Nephron (organoid): Measurements from ENCODE around the gene DNAJC22.

ENCODE experiments used
- H3K27ac Mint-ChIP-seq, 3 experiments: 2 replicates each; pipeline ENCODE4 v1.8.0; 2020; ENCODE audit warnings: mixed read lengths in 3 of 3, mild to moderate bottlenecking in 2 of 3, moderate library complexity in 1 of 3
- H3K27me3 Mint-ChIP-seq: 2 replicates; pipeline ENCODE4 v1.8.0; 2021; ENCODE audit warnings: low read depth, mild to moderate bottlenecking, moderate library complexity, mixed read lengths
- H3K36me3 Mint-ChIP-seq: 2 replicates; pipeline ENCODE4 v1.8.0; 2020; ENCODE audit warnings: low read depth, mixed read lengths
- H3K4me1 Mint-ChIP-seq: 2 replicates; pipeline ENCODE4 v1.8.0; 2020; ENCODE audit warnings: mixed read lengths
- H3K4me3 Mint-ChIP-seq, 3 experiments: 2 replicates each; pipeline ENCODE4 v1.8.0; 2020; ENCODE audit warnings: mild to moderate bottlenecking in 3 of 3, mixed read lengths in 3 of 3, moderate library complexity in 2 of 3
- H3K9me3 Mint-ChIP-seq: 2 replicates; pipeline ENCODE4 v1.8.0; 2020; ENCODE audit warnings: mixed read lengths
- TF ChIP-seq, protein P1 (sequence below), 3 experiments: fragments of 200-600 bp; sonication (generic); IDR thresholded peaks; one replicate each; pipeline ENCODE4 v1.5.0; 2021; ENCODE audit warnings: antibody characterized with exemption in 3 of 3; ENCODE audit not compliant: unreplicated experiment in 3 of 3

Gene DNAJC22

DNA sequence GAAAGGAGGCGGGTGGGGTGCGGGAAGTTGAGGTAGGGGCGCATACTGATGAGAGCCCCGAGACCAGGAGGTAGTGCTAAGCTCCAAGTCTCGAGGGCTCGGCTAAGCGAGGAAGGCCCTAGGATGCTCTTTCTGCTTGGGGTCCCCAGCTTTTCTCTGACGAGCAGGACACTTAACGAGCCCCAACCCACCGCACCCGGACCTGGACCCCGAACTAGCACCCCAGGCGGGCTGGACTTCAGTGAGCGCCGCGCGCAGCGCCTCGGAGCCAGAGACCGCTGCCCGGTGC lies 5.0 kb upstream of the DNAJC22 start:
- TF ChIP-seq, protein P1, sequence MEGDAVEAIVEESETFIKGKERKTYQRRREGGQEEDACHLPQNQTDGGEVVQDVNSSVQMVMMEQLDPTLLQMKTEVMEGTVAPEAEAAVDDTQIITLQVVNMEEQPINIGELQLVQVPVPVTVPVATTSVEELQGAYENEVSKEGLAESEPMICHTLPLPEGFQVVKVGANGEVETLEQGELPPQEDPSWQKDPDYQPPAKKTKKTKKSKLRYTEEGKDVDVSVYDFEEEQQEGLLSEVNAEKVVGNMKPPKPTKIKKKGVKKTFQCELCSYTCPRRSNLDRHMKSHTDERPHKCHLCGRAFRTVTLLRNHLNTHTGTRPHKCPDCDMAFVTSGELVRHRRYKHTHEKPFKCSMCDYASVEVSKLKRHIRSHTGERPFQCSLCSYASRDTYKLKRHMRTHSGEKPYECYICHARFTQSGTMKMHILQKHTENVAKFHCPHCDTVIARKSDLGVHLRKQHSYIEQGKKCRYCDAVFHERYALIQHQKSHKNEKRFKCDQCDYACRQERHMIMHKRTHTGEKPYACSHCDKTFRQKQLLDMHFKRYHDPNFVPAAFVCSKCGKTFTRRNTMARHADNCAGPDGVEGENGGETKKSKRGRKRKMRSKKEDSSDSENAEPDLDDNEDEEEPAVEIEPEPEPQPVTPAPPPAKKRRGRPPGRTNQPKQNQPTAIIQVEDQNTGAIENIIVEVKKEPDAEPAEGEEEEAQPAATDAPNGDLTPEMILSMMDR (IDR thresholded peaks at IDR 0.05; ENCODE audit: unreplicated experiment in 3 of 3) = no peak
- H3K27ac Mint-ChIP-seq = no peak overlapping the region
- no peaks in the 10 kb centered on the region for H3K9me3 Mint-ChIP-seq
- peaks cover 67% of the 10 kb centered on the region for H3K4me1 Mint-ChIP-seq
- peak overlapping the region in 1 of 3 experiments; percentile 32 for H3K4me3 Mint-ChIP-seq
- H3K27me3 Mint-ChIP-seq = peaks cover 96% of the 10 kb centered on the region
- no peaks in the 10 kb centered on the region for H3K36me3 Mint-ChIP-seq

DNA sequence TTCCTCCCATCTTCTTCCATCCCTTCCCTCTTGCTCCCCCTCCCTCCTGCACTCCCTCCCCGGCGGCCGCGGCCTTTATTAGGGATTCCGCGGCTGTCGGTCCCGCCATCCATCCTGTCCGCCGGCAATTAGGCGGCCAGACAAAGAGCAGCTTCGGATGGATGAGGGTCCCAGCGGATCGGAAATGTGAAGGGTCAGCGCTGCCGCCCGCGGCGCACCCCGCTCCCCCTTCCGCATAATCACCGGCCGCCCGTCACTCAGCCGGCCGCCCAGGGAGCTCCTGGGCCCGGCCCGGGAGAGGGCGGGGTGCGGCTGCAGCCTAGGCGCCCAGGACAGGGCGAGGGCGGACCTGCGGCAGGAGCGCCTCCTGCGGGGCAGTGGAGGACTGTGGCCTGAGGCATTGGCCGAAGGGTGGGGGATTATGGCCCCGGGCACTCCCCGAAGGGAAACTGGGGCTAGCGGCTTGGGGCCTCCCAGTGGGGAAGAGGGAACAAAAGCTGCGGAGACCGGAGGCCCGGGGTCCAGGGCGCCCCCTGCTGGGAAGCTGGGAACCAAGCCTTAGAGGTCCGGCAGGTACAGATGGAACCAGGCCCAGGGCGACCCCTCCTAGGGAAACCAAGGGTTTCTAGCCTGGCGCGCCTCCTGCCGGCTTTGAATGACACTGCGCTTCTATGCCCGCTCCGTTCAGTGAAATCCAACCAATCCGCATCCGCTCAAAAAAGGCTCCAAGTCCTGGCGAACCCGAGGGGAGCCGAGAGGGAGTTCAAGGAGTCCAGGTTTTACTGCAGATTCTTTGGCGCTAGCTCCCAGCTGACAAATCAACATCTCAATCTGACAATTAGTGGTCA lies 4.4 kb upstream of the DNAJC22 start:
- Mint-ChIP-seq H3K4me3 (peak overlapping the region; percentile 55 to 83 (median 76)), H3K9me3 (no peaks in the 10 kb centered on the region), H3K36me3 (no peaks in the 10 kb centered on the region), H3K27me3 (peaks cover 96% of the 10 kb centered on the region), H3K4me1 (peaks cover 70% of the 10 kb centered on the region), H3K27ac (peak overlapping the region in 2 of 3 experiments; percentile 22 to 64)
- TF ChIP-seq, protein P1 (IDR thresholded peaks at IDR 0.05; ENCODE audit: unreplicated experiment in 3 of 3) = peak; percentile 97 to 99 (median 97)

DNA sequence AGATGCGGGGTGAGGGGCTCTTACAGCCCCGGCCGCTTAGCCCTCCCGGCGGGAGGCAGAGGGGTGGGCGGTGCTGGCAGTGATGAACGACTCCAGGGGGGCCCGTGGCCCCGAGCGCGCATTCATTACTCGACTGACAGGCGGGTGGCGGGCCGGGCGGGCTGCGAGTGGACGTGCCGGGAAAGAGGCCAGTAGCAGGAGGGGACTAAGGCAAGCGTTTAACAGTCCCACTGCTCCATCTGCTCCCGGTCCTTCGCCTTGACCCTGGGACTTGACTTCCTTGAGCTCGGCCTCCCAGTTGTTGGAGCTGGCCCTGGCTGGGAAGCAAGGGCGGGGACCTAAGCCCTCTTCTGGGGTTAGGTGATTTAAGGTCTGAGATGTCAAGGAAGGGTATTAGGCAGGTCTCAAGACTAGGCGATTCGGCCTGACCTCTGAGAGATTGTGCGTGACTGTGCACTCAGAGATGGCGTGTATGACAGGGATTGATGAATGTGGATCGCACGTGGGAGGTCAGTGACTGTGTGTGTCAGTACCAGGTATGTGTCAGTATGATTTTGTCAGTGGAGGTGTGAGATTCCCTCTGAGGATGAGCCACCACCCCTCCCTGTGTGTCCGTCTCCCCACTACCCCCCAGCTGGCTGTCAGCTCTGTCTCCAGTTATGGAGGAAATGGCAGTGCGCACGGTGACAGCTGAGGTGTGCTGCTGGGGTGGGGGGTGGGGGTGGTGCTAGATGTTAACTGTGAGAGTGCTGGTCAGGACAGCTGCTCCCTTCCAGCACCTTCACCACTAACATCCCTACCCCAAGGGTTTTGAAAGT lies 3.6 kb upstream of the DNAJC22 start:
- Mint-ChIP-seq H3K4me3 (peak overlapping the region; percentile 55 to 83 (median 76)), H3K4me1 (peaks cover 67% of the 10 kb centered on the region), H3K27me3 (peaks cover 96% of the 10 kb centered on the region), H3K9me3 (no peaks in the 10 kb centered on the region), H3K27ac (peak overlapping the region; percentile 22 to 64 (median 61)), H3K36me3 (no peaks in the 10 kb centered on the region)
- TF ChIP-seq, protein P1 (IDR thresholded peaks at IDR 0.05; ENCODE audit: unreplicated experiment in 3 of 3) = no peak

DNA sequence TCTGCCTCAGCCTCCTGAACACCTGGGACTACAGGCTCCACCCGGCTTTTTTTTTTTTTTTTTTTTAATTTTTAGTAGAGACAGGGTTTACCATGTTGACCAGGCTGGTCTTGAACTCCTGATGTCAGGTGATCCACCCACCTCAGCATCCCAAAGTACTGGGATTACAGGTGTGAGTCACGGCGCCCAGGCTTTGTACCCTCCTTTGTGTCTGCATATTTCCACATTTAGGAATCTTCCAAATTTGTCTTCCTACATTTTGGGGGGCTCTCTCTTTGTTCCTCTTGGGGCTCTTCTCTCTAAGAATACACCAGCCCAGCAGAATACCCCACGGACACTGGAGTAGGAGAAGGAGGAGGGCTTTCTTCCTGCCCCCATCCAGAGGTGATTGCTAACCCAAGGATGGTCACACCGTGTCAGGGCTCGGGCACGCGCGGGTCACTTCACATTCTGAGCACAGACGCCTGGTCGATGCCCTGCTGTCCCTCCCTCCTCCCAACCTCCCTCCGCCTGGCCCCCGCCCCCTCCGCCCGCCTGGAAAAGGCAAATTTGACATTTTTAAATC lies 2.1 kb upstream of the DNAJC22 start:
- TF ChIP-seq, protein P1 (IDR thresholded peaks at IDR 0.05; ENCODE audit: unreplicated experiment in 3 of 3) = no peak
- Mint-ChIP-seq H3K27ac (no peak overlapping the region), H3K4me1 (peaks cover 57% of the 10 kb centered on the region), H3K9me3 (no peaks in the 10 kb centered on the region), H3K4me3 (peak overlapping the region; percentile 14 to 67 (median 57)), H3K36me3 (no peaks in the 10 kb centered on the region), H3K27me3 (peaks cover 97% of the 10 kb centered on the region)

DNA sequence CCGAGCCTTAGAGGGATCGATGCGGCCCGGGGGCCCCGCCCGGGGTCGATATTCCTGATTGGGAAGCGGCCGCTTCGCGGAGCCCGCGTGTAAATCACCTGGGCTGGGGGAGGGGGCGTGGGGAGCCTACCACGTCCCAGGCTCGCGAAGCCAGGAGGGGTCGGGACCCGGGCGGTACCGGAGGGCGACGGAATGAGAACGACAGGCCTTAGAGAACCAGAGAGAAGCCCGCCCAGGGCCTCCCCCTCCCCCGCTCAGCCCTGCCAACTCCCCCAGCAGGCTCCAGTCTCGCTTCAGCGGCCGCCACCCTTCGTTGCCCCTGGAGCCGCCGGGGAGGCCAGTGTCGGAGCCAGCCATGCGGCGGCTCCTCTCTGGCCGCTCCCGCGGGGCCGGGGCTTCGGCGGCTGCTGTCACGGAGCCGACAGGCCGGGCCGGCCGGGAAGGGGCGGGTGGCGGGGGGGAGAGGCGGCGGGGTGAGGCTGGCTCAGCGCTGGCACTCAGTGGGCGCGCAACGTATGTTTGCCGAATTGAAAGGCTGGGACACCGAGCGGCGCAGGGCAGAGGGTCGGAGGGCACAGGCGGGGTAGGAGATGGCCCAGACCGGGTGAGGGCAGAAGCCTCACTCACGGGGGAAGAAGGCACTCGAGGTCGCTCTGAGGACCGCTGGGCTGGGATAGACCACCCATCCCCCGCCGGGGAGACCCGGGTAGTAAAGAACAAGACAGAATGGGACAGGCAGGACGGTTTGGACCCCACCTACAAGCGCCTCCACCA lies 1.4 kb upstream of the DNAJC22 start:
- Mint-ChIP-seq H3K4me1 (peaks cover 50% of the 10 kb centered on the region), H3K27me3 (peaks cover 97% of the 10 kb centered on the region)

More for the DNA sequence above, 1.4 kb upstream of the DNAJC22 start:
- Mint-ChIP-seq H3K36me3 (no peaks in the 10 kb centered on the region), H3K4me3 (peak overlapping the region; percentile 82 to 85 (median 85)), H3K9me3 (no peaks in the 10 kb centered on the region), H3K27ac (peak overlapping the region; percentile 65 to 77 (median 76))
- TF ChIP-seq, protein P1 (IDR thresholded peaks at IDR 0.05; ENCODE audit: unreplicated experiment in 3 of 3) = no peak
